Kidney (tissue), 14 donors: Measurements from ENCODE around the gene RPTN. TPM values are rescaled to one million over a fixed set of nuclear protein-coding genes. Genes with fewer than 3 reads are reported as not detected.

Experiments
- DNase-seq, 5 donors: peaks; one replicate each; pipeline ENCODE4 v3.0.0-alpha.2; 2013 to 2020
- FAIRE-seq: peaks from 2 replicates; lab custom pipeline; 2012; peaks lifted over from hg19 to GRCh38; lab: Jason Lieb, UNC
- H3K27ac ChIP-seq, 2 donors: one replicate each; pipeline ENCODE4 v1.7.0; 2013; ENCODE audit warnings: low read depth in 2 of 2, low read length in 2 of 2, inconsistent platforms in 1 of 2
- H3K27me3 ChIP-seq: one replicate; pipeline ENCODE4 v1.7.1; 2013; ENCODE audit warnings: low read length, inconsistent platforms; ENCODE audit not compliant: control insufficient read depth, insufficient read depth
- H3K36me3 ChIP-seq, 3 donors: one replicate each; pipeline versions ENCODE4 v1.7.0 to v1.7.1; 2013; ENCODE audit warnings: low read length in 3 of 3, control low read depth in 1 of 3, inconsistent platforms in 1 of 3; ENCODE audit not compliant: insufficient read depth in 3 of 3, control insufficient read depth in 2 of 3
- H3K4me1 ChIP-seq, 3 donors: one replicate each; pipeline versions ENCODE4 v1.7.0 to v1.7.1; 2013; ENCODE audit warnings: low read length in 3 of 3, inconsistent platforms in 1 of 3, low read depth in 1 of 3; ENCODE audit not compliant: control insufficient read depth in 2 of 3, insufficient read depth in 2 of 3
- H3K4me3 ChIP-seq, 3 donors: one replicate each; pipeline versions ENCODE4 v1.7.0 to v1.8.1; 2013; ENCODE audit warnings: low read length in 3 of 3, control low read depth in 1 of 3, inconsistent platforms in 1 of 3
- H3K9ac ChIP-seq, 3 donors: one replicate each; pipeline versions ENCODE4 v1.7.0 to v1.7.1; 2013; ENCODE audit warnings: low read length in 3 of 3, control low read depth in 1 of 3, inconsistent platforms in 1 of 3
- H3K9me3 ChIP-seq, 3 donors: one replicate each; pipeline versions ENCODE4 v1.7.0 to v1.7.1; 2013; ENCODE audit warnings: low read length in 3 of 3, control low read depth in 1 of 3, inconsistent platforms in 1 of 3; ENCODE audit not compliant: control insufficient read depth in 2 of 3, insufficient read depth in 1 of 3
- CTCF ChIP-seq: IDR thresholded peaks from 3 replicates; pipeline ENCODE4 v1.5.1; 2012; ENCODE audit warnings: mild to moderate bottlenecking, moderate library complexity, borderline replicate concordance; ENCODE audit not compliant: insufficient read depth; ENCODE audit errors: extremely low read depth
- intact Hi-C: fragments of 100-400 bp; cut with DNase I; formaldehyde crosslinking; loops from one replicate; pipeline ENCODE4 v1.11.1; 2022
- polyA plus RNA-seq: library from polyadenylated mRNA; stranded (reverse); fragments of 350-450 nt; fragmentation: Illumina TruSeq; extraction: RNeasy Lipid Tissue Mini Kit (QIAGEN cat#74804); gene quantifications from one replicate; pipeline ENCODE4 v1.2.3, GENCODE V29; 2014; ENCODE audit warnings: low read depth, low replicate concordance; ENCODE audit not compliant: insufficient read depth
- total RNA-seq: library from RNA; stranded (reverse); fragmentation: NEBNext Ultra II Directional; extraction: Animal tissue kit (Norgen Biotek cat#: 25700); gene quantifications from one replicate; pipeline ENCODE4 v1.2.1, GENCODE V29; 2021
- donor health status: control.
- donor health status: control.
- donor health status: control.
- donor health status: control.
- donor health status: control.
- donor health status: DM: yes; HTN: yes; CAD: no.
- donor health status: Normal renal cell carcinoma (clear cell type).

RPTN gene
- total and polyA plus RNA-seq, 2 donors from 2014 or later = not detected

- peak in 4 of 5 donors; percentile 30 to 86 (median 54) for DNase-seq
- intact Hi-C loops = no loop called here
- H3K36me3 ChIP-seq = no peaks in the 10 kb centered on the region
- H3K9me3 ChIP-seq = no peaks in the 10 kb centered on the region
- H3K27me3 ChIP-seq = no peaks in the 10 kb centered on the region
- no peaks in the 10 kb centered on the region for H3K4me1 ChIP-seq
- H3K27ac ChIP-seq = no peak overlapping the region
- H3K4me3 ChIP-seq = no peak overlapping the region
- TF ChIP-seq CTCF = peak; percentile 84
- FAIRE-seq = peak; percentile 6
- H3K9ac ChIP-seq = no peak overlapping the region
Measured at GRCh38 chr1:152141971-152142584, 16.9 kb downstream of the RPTN start.

- intact Hi-C loops = no loop called here
- no peak overlapping the region for H3K27ac ChIP-seq
- no peak overlapping the region for H3K9ac ChIP-seq
- no peaks in the 10 kb centered on the region for H3K36me3 ChIP-seq
- no peaks in the 10 kb centered on the region for H3K4me1 ChIP-seq
- H3K27me3 ChIP-seq = no peaks in the 10 kb centered on the region
- H3K4me3 ChIP-seq = no peak overlapping the region
- no peak for DNase-seq
- FAIRE-seq = no peak
- TF ChIP-seq CTCF = no peak
- no peaks in the 10 kb centered on the region for H3K9me3 ChIP-seq
Measured at GRCh38 chr1:152137215-152137614, 21.8 kb downstream of the RPTN start.

GRCh38 chr1:152130186-152130585, 28.8 kb downstream of the RPTN start:
- H3K9ac ChIP-seq = no peak overlapping the region
- H3K27me3 ChIP-seq = no peaks in the 10 kb centered on the region
- no peaks in the 10 kb centered on the region for H3K4me1 ChIP-seq
- peaks cover 0 to 2% (median 0%) of the 10 kb centered on the region in 3 donors for H3K9me3 ChIP-seq
- FAIRE-seq = no peak
- H3K4me3 ChIP-seq = no peak overlapping the region
- no peaks in the 10 kb centered on the region for H3K36me3 ChIP-seq
- no peak overlapping the region for H3K27ac ChIP-seq
- intact Hi-C loops = no loop called here
- TF ChIP-seq CTCF = no peak
- DNase-seq = no peak

GRCh38 chr1:152127673-152128072, 31.4 kb downstream of the RPTN start:
- FAIRE-seq = no peak
- Histone ChIP-seq H3K27me3 (peaks cover 2% of the 10 kb centered on the region), H3K4me3 (no peak overlapping the region), H3K27ac (no peak overlapping the region), H3K36me3 (no peaks in the 10 kb centered on the region), H3K9me3 (peaks cover 0 to 2% (median 0%) of the 10 kb centered on the region in 3 donors), H3K9ac (no peak overlapping the region), H3K4me1 (no peaks in the 10 kb centered on the region)
- intact Hi-C loops = no loop called here
- no peak for DNase-seq
- no peak for TF ChIP-seq CTCF
